HCT116 (cell line): ENCODE results near the gene PRR5L.

Experiments
- EGR1 ChIP-seq: IDR thresholded peaks from 2 replicates; pipeline ENCODE4 v1.6.1; 2012; ENCODE audit warnings: low read depth
- POLR2A ChIP-seq: IDR thresholded peaks from 2 replicates; pipeline ENCODE4 v1.7.0; 2011; ENCODE audit warnings: borderline replicate concordance; ENCODE audit not compliant: insufficient read depth, insufficient read length; ENCODE audit errors: extremely low read depth
- SP1 ChIP-seq: IDR thresholded peaks from 2 replicates; pipeline ENCODE4 v1.6.1; 2012; ENCODE audit warnings: low read depth

DNA sequence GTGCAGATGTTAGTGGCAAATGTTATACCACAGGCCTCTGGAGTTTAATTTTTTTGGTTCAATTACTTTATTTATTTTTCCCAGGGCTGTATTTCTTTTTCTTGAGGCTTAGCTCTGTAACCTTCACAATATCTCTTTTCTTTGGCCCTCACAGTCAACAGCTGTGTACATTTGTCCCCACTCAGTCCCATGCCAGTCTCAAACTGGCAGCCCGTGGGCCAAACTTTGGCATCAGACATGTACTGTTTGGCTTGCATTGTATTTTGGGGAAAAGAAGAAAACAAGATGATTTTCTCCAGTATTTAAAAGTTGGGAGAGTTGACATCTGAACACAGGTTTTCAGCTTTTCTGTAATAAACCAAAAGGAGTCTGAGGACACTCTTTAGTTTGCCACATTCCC is 87.1 kb downstream of the PRR5L start:
- TF ChIP-seq POLR2A, result no peak
- TF ChIP-seq EGR1, result no peak
- no peak for TF ChIP-seq SP1
